HEK293 (cell line): ENCODE measurements around the gene HERC3.

Source experiments
- GLIS2 ChIP-seq: fragments of 450-650 bp; formaldehyde crosslinking; IDR thresholded peaks from 2 replicates; pipeline ENCODE4 v1.5.1; 2016; ENCODE audit warnings: missing biosample characterization, missing genetic modification characterization
- HIC1 ChIP-seq: fragments of 450-650 bp; formaldehyde crosslinking; IDR thresholded peaks from 2 replicates; pipeline ENCODE4 v1.5.1; 2016; ENCODE audit warnings: missing biosample characterization, missing genetic modification characterization
- HOXC10 ChIP-seq: sonication (generic); formaldehyde crosslinking; IDR thresholded peaks from 2 replicates; pipeline ENCODE4 v1.8.1; 2023; ENCODE audit warnings: mild to moderate bottlenecking, missing genetic modification reagents
- KLF10 ChIP-seq: fragments of 450-650 bp; IDR thresholded peaks from 2 replicates; pipeline ENCODE4 v1.5.1; 2018; ENCODE audit warnings: missing biosample characterization, mild to moderate bottlenecking, missing genetic modification characterization
- PBX3 ChIP-seq: sonication (generic); formaldehyde crosslinking; IDR thresholded peaks from 2 replicates; pipeline ENCODE4 v1.8.1; 2022; ENCODE audit warnings: mild to moderate bottlenecking, moderate library complexity, missing genetic modification reagents
- SETDB1 ChIP-seq: IDR thresholded peaks from one replicate; pipeline ENCODE4 v1.6.1; 2017; ENCODE audit warnings: mild to moderate bottlenecking, low read length, moderate library complexity, mixed read lengths; ENCODE audit not compliant: insufficient read length
- ZNF530 ChIP-seq: fragments of 450-650 bp; formaldehyde crosslinking; IDR thresholded peaks from 2 replicates; pipeline ENCODE4 v1.5.1; 2016; ENCODE audit warnings: low read depth, missing biosample characterization, missing genetic modification characterization
- ZNF600 ChIP-seq: fragments of 450-650 bp; formaldehyde crosslinking; IDR thresholded peaks from 2 replicates; pipeline ENCODE4 v1.5.1; 2016; ENCODE audit warnings: missing biosample characterization, missing genetic modification characterization
- ZNF664 ChIP-seq: fragments of 450-650 bp; formaldehyde crosslinking; IDR thresholded peaks from 2 replicates; pipeline ENCODE4 v1.5.1; 2016; ENCODE audit warnings: missing biosample characterization, missing genetic modification characterization
- ZNF704 ChIP-seq: fragments of 450-650 bp; formaldehyde crosslinking; IDR thresholded peaks from 2 replicates; pipeline ENCODE4 v1.5.1; 2016; ENCODE audit warnings: missing biosample characterization, missing genetic modification characterization
- ZXDB ChIP-seq: fragments of 450-650 bp; formaldehyde crosslinking; IDR thresholded peaks from 2 replicates; pipeline ENCODE4 v1.5.1; 2016; ENCODE audit warnings: missing biosample characterization, missing genetic modification characterization
- TF ChIP-seq, protein P1 (sequence below): fragments of 450-650 bp; formaldehyde crosslinking; IDR thresholded peaks from 2 replicates; pipeline ENCODE4 v1.5.1; 2016; ENCODE audit warnings: missing biosample characterization, missing genetic modification characterization
- TF ChIP-seq, protein P2 (sequence below): fragments of 450-650 bp; formaldehyde crosslinking; IDR thresholded peaks from 2 replicates; pipeline ENCODE4 v1.5.1; 2016; ENCODE audit warnings: missing biosample characterization, missing genetic modification characterization
- TF ChIP-seq, protein P3 (sequence below): fragments of 450-650 bp; formaldehyde crosslinking; IDR thresholded peaks from 2 replicates; pipeline ENCODE4 v1.5.1; 2016; ENCODE audit warnings: missing biosample characterization, missing genetic modification characterization

DNA sequence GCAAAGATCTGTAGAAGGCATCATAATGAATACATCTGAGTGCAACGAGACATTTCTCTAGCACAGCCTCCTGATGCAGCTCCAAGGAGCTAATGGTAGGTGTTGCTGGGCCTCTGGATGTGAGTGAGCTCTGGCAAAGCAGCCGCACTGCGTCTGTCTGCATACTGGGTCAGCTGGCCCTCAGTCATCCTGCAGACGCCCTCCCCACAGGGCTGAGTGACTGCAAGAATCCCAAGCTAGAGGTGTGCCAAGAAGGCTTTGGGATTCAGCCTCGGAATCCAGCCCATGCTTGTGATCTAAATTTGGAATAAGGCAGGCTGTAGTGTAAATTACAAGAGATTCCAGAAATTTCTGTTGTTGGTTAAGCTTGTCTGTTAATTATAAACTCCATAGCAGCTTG, 18.5 kb downstream of the HERC3 start:
- TF ChIP-seq HOXC10 (CRISPR knock-in tag) (no peak), ZNF704 (tag by site-specific recombination) (no peak), GLIS2 (tag by site-specific recombination) (no peak), HIC1 (no peak), ZNF664 (tag by site-specific recombination) (no peak), SETDB1 (no peak), ZXDB (tag by site-specific recombination) (no peak), PBX3 (CRISPR knock-in tag) (no peak), ZNF600 (no peak), ZNF530 (tag by site-specific recombination) (no peak), KLF10 (tag by site-specific recombination) (no peak)
- TF ChIP-seq, protein P1, sequence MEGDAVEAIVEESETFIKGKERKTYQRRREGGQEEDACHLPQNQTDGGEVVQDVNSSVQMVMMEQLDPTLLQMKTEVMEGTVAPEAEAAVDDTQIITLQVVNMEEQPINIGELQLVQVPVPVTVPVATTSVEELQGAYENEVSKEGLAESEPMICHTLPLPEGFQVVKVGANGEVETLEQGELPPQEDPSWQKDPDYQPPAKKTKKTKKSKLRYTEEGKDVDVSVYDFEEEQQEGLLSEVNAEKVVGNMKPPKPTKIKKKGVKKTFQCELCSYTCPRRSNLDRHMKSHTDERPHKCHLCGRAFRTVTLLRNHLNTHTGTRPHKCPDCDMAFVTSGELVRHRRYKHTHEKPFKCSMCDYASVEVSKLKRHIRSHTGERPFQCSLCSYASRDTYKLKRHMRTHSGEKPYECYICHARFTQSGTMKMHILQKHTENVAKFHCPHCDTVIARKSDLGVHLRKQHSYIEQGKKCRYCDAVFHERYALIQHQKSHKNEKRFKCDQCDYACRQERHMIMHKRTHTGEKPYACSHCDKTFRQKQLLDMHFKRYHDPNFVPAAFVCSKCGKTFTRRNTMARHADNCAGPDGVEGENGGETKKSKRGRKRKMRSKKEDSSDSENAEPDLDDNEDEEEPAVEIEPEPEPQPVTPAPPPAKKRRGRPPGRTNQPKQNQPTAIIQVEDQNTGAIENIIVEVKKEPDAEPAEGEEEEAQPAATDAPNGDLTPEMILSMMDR: no peak
- TF ChIP-seq, protein P2, sequence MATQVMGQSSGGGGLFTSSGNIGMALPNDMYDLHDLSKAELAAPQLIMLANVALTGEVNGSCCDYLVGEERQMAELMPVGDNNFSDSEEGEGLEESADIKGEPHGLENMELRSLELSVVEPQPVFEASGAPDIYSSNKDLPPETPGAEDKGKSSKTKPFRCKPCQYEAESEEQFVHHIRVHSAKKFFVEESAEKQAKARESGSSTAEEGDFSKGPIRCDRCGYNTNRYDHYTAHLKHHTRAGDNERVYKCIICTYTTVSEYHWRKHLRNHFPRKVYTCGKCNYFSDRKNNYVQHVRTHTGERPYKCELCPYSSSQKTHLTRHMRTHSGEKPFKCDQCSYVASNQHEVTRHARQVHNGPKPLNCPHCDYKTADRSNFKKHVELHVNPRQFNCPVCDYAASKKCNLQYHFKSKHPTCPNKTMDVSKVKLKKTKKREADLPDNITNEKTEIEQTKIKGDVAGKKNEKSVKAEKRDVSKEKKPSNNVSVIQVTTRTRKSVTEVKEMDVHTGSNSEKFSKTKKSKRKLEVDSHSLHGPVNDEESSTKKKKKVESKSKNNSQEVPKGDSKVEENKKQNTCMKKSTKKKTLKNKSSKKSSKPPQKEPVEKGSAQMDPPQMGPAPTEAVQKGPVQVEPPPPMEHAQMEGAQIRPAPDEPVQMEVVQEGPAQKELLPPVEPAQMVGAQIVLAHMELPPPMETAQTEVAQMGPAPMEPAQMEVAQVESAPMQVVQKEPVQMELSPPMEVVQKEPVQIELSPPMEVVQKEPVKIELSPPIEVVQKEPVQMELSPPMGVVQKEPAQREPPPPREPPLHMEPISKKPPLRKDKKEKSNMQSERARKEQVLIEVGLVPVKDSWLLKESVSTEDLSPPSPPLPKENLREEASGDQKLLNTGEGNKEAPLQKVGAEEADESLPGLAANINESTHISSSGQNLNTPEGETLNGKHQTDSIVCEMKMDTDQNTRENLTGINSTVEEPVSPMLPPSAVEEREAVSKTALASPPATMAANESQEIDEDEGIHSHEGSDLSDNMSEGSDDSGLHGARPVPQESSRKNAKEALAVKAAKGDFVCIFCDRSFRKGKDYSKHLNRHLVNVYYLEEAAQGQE (tag by site-specific recombination): no peak
- TF ChIP-seq, protein P3, sequence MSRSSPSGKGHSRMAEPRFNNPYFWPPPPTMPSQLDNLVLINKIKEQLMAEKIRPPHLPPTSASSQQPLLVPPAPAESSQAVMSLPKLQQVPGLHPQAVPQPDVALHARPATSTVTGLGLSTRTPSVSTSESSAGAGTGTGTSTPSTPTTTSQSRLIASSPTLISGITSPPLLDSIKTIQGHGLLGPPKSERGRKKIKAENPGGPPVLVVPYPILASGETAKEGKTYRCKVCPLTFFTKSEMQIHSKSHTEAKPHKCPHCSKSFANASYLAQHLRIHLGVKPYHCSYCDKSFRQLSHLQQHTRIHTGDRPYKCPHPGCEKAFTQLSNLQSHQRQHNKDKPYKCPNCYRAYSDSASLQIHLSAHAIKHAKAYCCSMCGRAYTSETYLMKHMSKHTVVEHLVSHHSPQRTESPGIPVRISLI (tag by site-specific recombination): no peak
